CD4-positive, alpha-beta T cell (primary cell): ENCODE results near the gene PTH2. TPM values are rescaled to one million over a fixed set of nuclear protein-coding genes. Genes with fewer than 3 reads are reported as not detected.

ENCODE experiments used
- ATAC-seq: fragments of 200-7000 bp; cut with Tn5 transposase; one replicate; pipeline ENCODE4 v1.10.0; 2022; ENCODE audit warnings: mild to moderate bottlenecking; ENCODE audit not compliant: poor library complexity
- CTCF ChIA-PET: fragments of 350-600 bp; sonication (Branson Sonifier 250); formaldehyde crosslinking; loops from one replicate; lab custom pipeline; 2021; ENCODE audit warnings: antibody characterized with exemption, inconsistent platforms; lab: Charles Lee
- POLR2A ChIA-PET: fragments of 350-600 bp; sonication (Branson Sonifier 250); formaldehyde crosslinking; loops from one replicate; lab custom pipeline; 2021; ENCODE audit warnings: antibody characterized with exemption, inconsistent platforms; lab: Charles Lee
- DNase-seq, 14 experiments: peaks; one replicate each; pipeline ENCODE4 v3.0.0-alpha.2; 2013 to 2020; ENCODE audit warnings: mixed read lengths in 2 of 14
- H3K27ac ChIP-seq, 2 donors: one replicate each; pipeline versions ENCODE4 v1.5.1 to v1.7.0; 2013; ENCODE audit warnings: low read length in 2 of 2, low read depth in 1 of 2, mild to moderate bottlenecking in 1 of 2
- H3K27me3 ChIP-seq, 2 experiments: 1 replicate in 1 of 2; 2 replicates in 1 of 2; pipeline versions ENCODE4 v1.6.1 to v1.7.0; 2013; ENCODE audit warnings: low read length in 2 of 2, control low read depth in 1 of 2, mild to moderate bottlenecking in 1 of 2, moderate library complexity in 1 of 2; ENCODE audit not compliant: insufficient read depth in 2 of 2, control insufficient read depth in 1 of 2
- H3K36me3 ChIP-seq: one replicate; pipeline ENCODE4 v1.6.1; 2013; ENCODE audit warnings: low read length, control low read depth; ENCODE audit not compliant: insufficient read depth
- H3K4me1 ChIP-seq: one replicate; pipeline ENCODE4 v1.6.1; 2013; ENCODE audit warnings: low read length, control low read depth; ENCODE audit not compliant: insufficient read depth
- H3K4me3 ChIP-seq: one replicate; pipeline ENCODE4 v1.5.1; 2013; ENCODE audit warnings: mild to moderate bottlenecking, low read length, moderate library complexity
- H3K9me3 ChIP-seq, 2 experiments: 1 replicate in 1 of 2; 2 replicates in 1 of 2; pipeline versions ENCODE4 v1.6.1 to v1.7.0; 2013; ENCODE audit warnings: low read length in 2 of 2, mild to moderate bottlenecking in 2 of 2, control low read depth in 1 of 2, moderate library complexity in 1 of 2; ENCODE audit not compliant: control insufficient read depth in 1 of 2, insufficient read depth in 1 of 2
- H3K27ac Mint-ChIP-seq: one replicate; pipeline ENCODE4 v1.8.0; 2020; ENCODE audit warnings: mixed read lengths
- H3K27me3 Mint-ChIP-seq: one replicate; pipeline ENCODE4 v1.8.0; 2021; ENCODE audit warnings: mixed read lengths
- H3K36me3 Mint-ChIP-seq: one replicate; pipeline ENCODE4 v1.8.0; 2021; ENCODE audit warnings: low read depth, mixed read lengths
- H3K4me1 Mint-ChIP-seq: one replicate; pipeline ENCODE4 v1.8.0; 2021; ENCODE audit warnings: low read depth, mixed read lengths
- H3K4me3 Mint-ChIP-seq: one replicate; pipeline ENCODE4 v1.8.0; 2020; ENCODE audit warnings: mild to moderate bottlenecking, mixed read lengths
- H3K9me3 Mint-ChIP-seq: one replicate; pipeline ENCODE4 v1.8.0; 2020; ENCODE audit warnings: mixed read lengths
- CTCF ChIP-seq: fragments of 200-600 bp; IDR thresholded peaks from one replicate; pipeline ENCODE4 v1.8.0; 2022; ENCODE audit warnings: antibody characterized with exemption, mild to moderate bottlenecking
- intact Hi-C, 2 experiments: fragments of 100-400 bp; cut with DNase I in 1 of 2; cut with micrococcal nuclease in 1 of 2; formaldehyde crosslinking; loops; one replicate each; pipeline versions ENCODE4 v1.15.1 to v1.9.0; 2023 to 2025; cut with DNase I, micrococcal nuclease
- total RNA-seq, 174 experiments: library from RNA in 2 of 174; stranded (reverse) in 2 of 174; gene quantifications; one replicate each; pipeline ENCODE4 v1.2.3 and lab custom pipeline; 2021 to 2026

The PTH2 gene
- total RNA-seq, 2 experiments from 2014 or later: not detected

- Histone ChIP-seq H3K27ac (no peak overlapping the region), H3K4me3 (no peak overlapping the region), H3K27me3 (peaks cover 32 to 41% of the 10 kb centered on the region in 2 experiments), H3K36me3 (no peaks in the 10 kb centered on the region), H3K9me3 (peaks cover 0 to 5% of the 10 kb centered on the region in 2 experiments), H3K4me1 (peaks cover 19% of the 10 kb centered on the region)
- ATAC-seq (no peak), DNase-seq (no peak)
- TF ChIP-seq CTCF: no peak
- intact Hi-C loops: no loop called here
- peaks cover 33% of the 10 kb centered on the region for H3K4me1 Mint-ChIP-seq
- H3K9me3 Mint-ChIP-seq: no peaks in the 10 kb centered on the region
- no peak overlapping the region for H3K27ac Mint-ChIP-seq
- H3K27me3 Mint-ChIP-seq: peaks cover 42% of the 10 kb centered on the region
- ChIA-PET POLR2A (no interaction called here), CTCF (no interaction called here)
- H3K4me3 Mint-ChIP-seq: no peak overlapping the region
- no peaks in the 10 kb centered on the region for H3K36me3 Mint-ChIP-seq
Measured at GRCh38 chr19:49417088-49417487, 6.2 kb downstream of the PTH2 start.

DNA sequence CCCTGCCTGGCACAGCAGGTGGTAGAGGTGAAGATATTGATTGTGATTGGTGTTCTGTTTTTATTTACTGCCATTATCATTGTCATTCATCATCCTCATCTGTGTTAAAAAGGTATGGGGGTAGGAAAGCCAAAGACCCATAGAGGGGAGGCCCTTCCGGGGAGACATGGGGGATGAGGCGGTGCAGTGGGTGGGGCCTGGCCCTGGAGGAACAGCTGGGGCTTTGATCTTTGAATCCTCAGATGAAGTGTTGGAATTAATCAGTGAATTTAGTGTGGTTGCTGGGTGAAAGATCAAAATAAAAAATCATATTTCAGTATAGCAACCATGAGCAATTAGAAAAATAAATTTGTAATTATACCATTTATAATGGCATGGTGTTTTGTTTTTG, 7.4 kb downstream of the PTH2 start:
- H3K27ac ChIP-seq: no peak overlapping the region
- peaks cover 29% of the 10 kb centered on the region for H3K27me3 Mint-ChIP-seq
- POLR2A ChIA-PET: no interaction called here
- no peak overlapping the region for H3K4me3 ChIP-seq
- peaks cover 20% of the 10 kb centered on the region for H3K4me1 ChIP-seq
- H3K4me3 Mint-ChIP-seq: no peak overlapping the region
- H3K36me3 ChIP-seq: no peaks in the 10 kb centered on the region
- peaks cover 33% of the 10 kb centered on the region for H3K4me1 Mint-ChIP-seq
- no peak for TF ChIP-seq CTCF
- H3K9me3 Mint-ChIP-seq: no peaks in the 10 kb centered on the region
- intact Hi-C loops: no loop called here
- ATAC-seq: no peak
- H3K27ac Mint-ChIP-seq: no peak overlapping the region
- H3K9me3 ChIP-seq: peaks cover 0 to under 1% of the 10 kb centered on the region in 2 experiments
- no peak for DNase-seq
- H3K36me3 Mint-ChIP-seq: no peaks in the 10 kb centered on the region
- H3K27me3 ChIP-seq: peaks cover 20 to 29% of the 10 kb centered on the region in 2 experiments
- CTCF ChIA-PET: no interaction called here

- TF ChIP-seq CTCF: no peak
- ChIA-PET CTCF (no interaction called here), POLR2A (no interaction called here)
- Mint-ChIP-seq H3K27me3 (peaks cover 23% of the 10 kb centered on the region), H3K4me1 (peaks cover 30% of the 10 kb centered on the region), H3K9me3 (no peaks in the 10 kb centered on the region), H3K36me3 (no peaks in the 10 kb centered on the region), H3K4me3 (no peak overlapping the region), H3K27ac (no peak overlapping the region)
- ATAC-seq: no peak
- Histone ChIP-seq H3K27ac (no peak overlapping the region), H3K4me1 (peaks cover 25% of the 10 kb centered on the region), H3K4me3 (no peak overlapping the region), H3K27me3 (peaks cover 14 to 24% of the 10 kb centered on the region in 2 experiments), H3K9me3 (no peaks in the 10 kb centered on the region), H3K36me3 (no peaks in the 10 kb centered on the region)
- no peak for DNase-seq
- intact Hi-C loops: no loop called here
Measured at GRCh38 chr19:49415102-49415809, 8.0 kb downstream of the PTH2 start.
